Liver (tissue), 3 donors: ENCODE measurements around the gene BFAR.
"Not testable (repeated sequence)": the region's sequence is repeated elsewhere in the genome, so short reads cannot be mapped to it uniquely, and the experiment has no call there.

Experiments used
- FOXA1 ChIP-seq: IDR thresholded peaks from 2 replicates; pipeline ENCODE4 v1.6.1; 2016; ENCODE audit warnings: antibody characterized with exemption
- HNF4G ChIP-seq: IDR thresholded peaks from 2 replicates; pipeline ENCODE4 v1.6.1; 2016; ENCODE audit warnings: antibody characterized with exemption
- YY1 ChIP-seq: IDR thresholded peaks from 2 replicates; pipeline ENCODE4 v1.6.1; 2016; ENCODE audit warnings: antibody characterized with exemption, mild to moderate bottlenecking
- TF ChIP-seq, protein P1 (sequence below): fragments of 150-350 bp; IDR thresholded peaks from 2 replicates; pipeline ENCODE4 v1.5.1; 2017; ENCODE audit warnings: improper control_type of control experiment, low read depth, low read length; ENCODE audit not compliant: missing input control
- donor health status: healthy.
- donor health status: healthy.

DNA sequence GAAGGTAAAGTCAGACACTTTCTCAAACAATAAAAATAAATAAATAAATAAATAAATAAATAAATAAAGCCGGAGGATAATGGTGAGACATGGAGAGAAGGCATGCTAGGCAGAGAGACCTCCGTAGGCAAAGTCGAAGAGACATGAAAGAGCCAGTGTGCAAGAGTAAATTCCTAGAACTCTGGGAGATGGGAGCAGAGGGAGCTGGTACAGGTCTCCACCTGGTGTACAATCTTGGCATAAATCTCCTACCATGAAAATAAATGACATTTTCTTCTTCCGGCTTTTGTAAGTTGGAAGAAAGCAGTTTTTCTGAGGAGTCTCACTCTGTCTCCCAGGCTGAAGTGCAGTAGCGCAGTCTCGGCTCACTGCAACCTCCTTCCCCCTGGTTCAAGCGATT, 69.1 kb downstream of the BFAR start:
- TF ChIP-seq HNF4G, FOXA1, YY1: not testable (repeated sequence)
- TF ChIP-seq, protein P1, sequence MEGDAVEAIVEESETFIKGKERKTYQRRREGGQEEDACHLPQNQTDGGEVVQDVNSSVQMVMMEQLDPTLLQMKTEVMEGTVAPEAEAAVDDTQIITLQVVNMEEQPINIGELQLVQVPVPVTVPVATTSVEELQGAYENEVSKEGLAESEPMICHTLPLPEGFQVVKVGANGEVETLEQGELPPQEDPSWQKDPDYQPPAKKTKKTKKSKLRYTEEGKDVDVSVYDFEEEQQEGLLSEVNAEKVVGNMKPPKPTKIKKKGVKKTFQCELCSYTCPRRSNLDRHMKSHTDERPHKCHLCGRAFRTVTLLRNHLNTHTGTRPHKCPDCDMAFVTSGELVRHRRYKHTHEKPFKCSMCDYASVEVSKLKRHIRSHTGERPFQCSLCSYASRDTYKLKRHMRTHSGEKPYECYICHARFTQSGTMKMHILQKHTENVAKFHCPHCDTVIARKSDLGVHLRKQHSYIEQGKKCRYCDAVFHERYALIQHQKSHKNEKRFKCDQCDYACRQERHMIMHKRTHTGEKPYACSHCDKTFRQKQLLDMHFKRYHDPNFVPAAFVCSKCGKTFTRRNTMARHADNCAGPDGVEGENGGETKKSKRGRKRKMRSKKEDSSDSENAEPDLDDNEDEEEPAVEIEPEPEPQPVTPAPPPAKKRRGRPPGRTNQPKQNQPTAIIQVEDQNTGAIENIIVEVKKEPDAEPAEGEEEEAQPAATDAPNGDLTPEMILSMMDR = not testable (repeated sequence)
